ENCODE results near the gene AP1S3.
"Not testable (repeated sequence)": the region's sequence is repeated elsewhere in the genome, so short reads cannot be mapped to it uniquely, and the experiment has no call there.

Gene AP1S3

GRCh38 chr2:223797811-223798721 is 39.3 kb downstream of the AP1S3 start:
- peak; percentile 17 for DNase-seq

- no peak for DNase-seq
Observed at GRCh38 chr2:223797037-223797436, 40.3 kb downstream of the AP1S3 start.

GRCh38 chr2:223789423-223789822 is 48.0 kb downstream of the AP1S3 start:
- no peak for DNase-seq

- no peak for DNase-seq
Observed at GRCh38 chr2:223788826-223789225, 48.6 kb downstream of the AP1S3 start.

GRCh38 chr2:223788106-223788505 is 49.3 kb downstream of the AP1S3 start:
- DNase-seq, result not testable (repeated sequence)

GRCh38 chr2:223787358-223787757 is 50.0 kb downstream of the AP1S3 start:
- DNase-seq, result no peak

GRCh38 chr2:223786943-223787342 is 50.4 kb downstream of the AP1S3 start:
- DNase-seq, result no peak

GRCh38 chr2:223786236-223786635 is 51.1 kb downstream of the AP1S3 start:
- no peak for DNase-seq

GRCh38 chr2:223784221-223784772 is 53.1 kb downstream of the AP1S3 start:
- no peak for DNase-seq

GRCh38 chr2:223782629-223783028 is 54.8 kb downstream of the AP1S3 start:
- DNase-seq, result no peak

GRCh38 chr2:223781560-223781959 is 55.8 kb downstream of the AP1S3 start:
- DNase-seq, result no peak

GRCh38 chr2:223779877-223780276 is 57.5 kb downstream of the AP1S3 start:
- peak; percentile 51 for DNase-seq

- no peak for DNase-seq
Observed at GRCh38 chr2:223774193-223774592, 63.2 kb downstream of the AP1S3 start.

- DNase-seq, result no peak
Observed at GRCh38 chr2:223772363-223772762, 65.0 kb downstream of the AP1S3 start.

- no peak for DNase-seq
Observed at GRCh38 chr2:223771475-223771874, 65.9 kb downstream of the AP1S3 start.

GRCh38 chr2:223768179-223768578 is 69.2 kb downstream of the AP1S3 start:
- no peak for DNase-seq

GRCh38 chr2:223767341-223767740 is 70.0 kb downstream of the AP1S3 start:
- DNase-seq, result no peak

- DNase-seq, result no peak
Observed at GRCh38 chr2:223765221-223765785, 72.1 kb downstream of the AP1S3 start.

GRCh38 chr2:223764796-223765195 is 72.6 kb downstream of the AP1S3 start:
- DNase-seq, result no peak

GRCh38 chr2:223762853-223763252 is 74.5 kb downstream of the AP1S3 start:
- DNase-seq, result no peak

GRCh38 chr2:223761746-223762145 is 75.6 kb downstream of the AP1S3 start:
- peak; percentile 5 for DNase-seq

- peak; percentile 74 for DNase-seq
Observed at GRCh38 chr2:223760838-223761502, 76.4 kb downstream of the AP1S3 start.

All from CD4-positive, alpha-beta T cell treated with Interleukin-4 for 4 hours (primary cell).